A549 (cell line): Measurements from ENCODE around the gene PPP2R3A.

Experiments
- CHD2 ChIP-seq: fragments of 150-350 bp; IDR thresholded peaks from 2 replicates; pipeline ENCODE4 v1.6.1; 2014; ENCODE audit warnings: low read length; ENCODE audit not compliant: partially characterized antibody
- EP300 ChIP-seq, 2 experiments: fragments of >200 bp; sonication (Bioruptor Twin); formaldehyde crosslinking; IDR thresholded peaks; 2 replicates in 1 of 2; 3 replicates in 1 of 2; pipeline ENCODE4 v1.6.1; 2016 to 2017
- HDAC2 ChIP-seq: fragments of 200-600 bp; sonication (generic); IDR thresholded peaks from 2 replicates; pipeline ENCODE4 v1.6.1; 2016
- JUN ChIP-seq, 2 experiments: fragments of >200 bp; sonication (Bioruptor Twin); formaldehyde crosslinking; IDR thresholded peaks; 2 replicates in 1 of 2; 3 replicates in 1 of 2; pipeline ENCODE4 v1.6.1; 2016 to 2017
- KDM1A ChIP-seq: fragments of 200-600 bp; sonication (generic); IDR thresholded peaks from 2 replicates; pipeline ENCODE4 v1.6.1; 2016; ENCODE audit warnings: low read depth, mild to moderate bottlenecking
- MAZ ChIP-seq: fragments of 150-350 bp; IDR thresholded peaks from 2 replicates; pipeline ENCODE4 v1.6.1; 2014; ENCODE audit warnings: antibody characterized with exemption, low read depth, low read length, borderline replicate concordance
- POLR2A ChIP-seq: IDR thresholded peaks from 2 replicates; pipeline ENCODE4 v1.6.1; 2012; ENCODE audit warnings: mild to moderate bottlenecking, low read length
- POLR2AphosphoS2 ChIP-seq: conservative IDR thresholded peaks from 2 replicates; pipeline ENCODE4 v1.6.1; 2012; ENCODE audit warnings: low read length, improper control_type of control experiment, inconsistent platforms
- ZC3H11A ChIP-seq: fragments of 450-650 bp; IDR thresholded peaks from 2 replicates; pipeline ENCODE4 v1.6.1; 2014; ENCODE audit warnings: antibody characterized with exemption, mild to moderate bottlenecking
- TF ChIP-seq, protein P1 (sequence below): fragments of >200 bp; sonication (Bioruptor Twin); formaldehyde crosslinking; IDR thresholded peaks from 3 replicates; pipeline ENCODE4 v1.5.1; 2016
- TF ChIP-seq, protein P2 (sequence below): fragments of 250-450 bp; sonication (Bioruptor Pico); IDR thresholded peaks from 2 replicates; pipeline ENCODE4 v1.5.0; 2021; ENCODE audit warnings: mild to moderate bottlenecking, moderate library complexity, borderline replicate concordance
- TF ChIP-seq, protein P3 (sequence below): fragments of 200-600 bp; sonication (generic); IDR thresholded peaks from 2 replicates; pipeline ENCODE4 v1.6.1; 2016; ENCODE audit warnings: antibody characterized with exemption, mild to moderate bottlenecking, moderate library complexity
- TF ChIP-seq, protein P4 (sequence below): fragments of >200 bp; sonication (Bioruptor Twin); formaldehyde crosslinking; IDR thresholded peaks from 2 replicates; pipeline ENCODE4 v1.6.1; 2016

DNA sequence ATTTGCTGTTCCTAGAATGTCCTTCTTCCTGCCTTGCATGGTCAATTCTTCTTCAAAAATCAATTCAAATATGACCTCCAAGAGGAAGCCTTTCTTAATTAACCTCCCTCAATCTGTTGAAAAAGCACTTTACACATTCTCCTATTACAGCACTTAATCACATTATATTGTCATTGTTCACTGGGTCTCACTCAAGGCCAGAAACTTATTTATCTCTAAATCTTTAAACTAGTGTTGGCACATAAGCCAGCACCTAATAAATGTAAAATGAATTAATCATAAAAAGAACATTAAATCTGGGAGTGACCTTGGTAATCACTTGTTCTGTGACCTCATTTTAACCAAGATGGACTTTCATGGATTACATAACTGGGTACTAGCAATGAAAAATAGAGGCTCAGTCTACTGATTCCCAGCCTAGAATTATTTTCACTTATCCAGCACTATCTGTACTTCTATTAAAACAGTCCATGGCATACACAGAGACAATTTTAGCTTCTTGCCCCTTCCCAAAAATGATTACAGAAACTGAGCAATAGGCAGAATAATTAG is 208.5 kb downstream of the PPP2R3A start:
- TF ChIP-seq POLR2A: no peak
- TF ChIP-seq, protein P1, sequence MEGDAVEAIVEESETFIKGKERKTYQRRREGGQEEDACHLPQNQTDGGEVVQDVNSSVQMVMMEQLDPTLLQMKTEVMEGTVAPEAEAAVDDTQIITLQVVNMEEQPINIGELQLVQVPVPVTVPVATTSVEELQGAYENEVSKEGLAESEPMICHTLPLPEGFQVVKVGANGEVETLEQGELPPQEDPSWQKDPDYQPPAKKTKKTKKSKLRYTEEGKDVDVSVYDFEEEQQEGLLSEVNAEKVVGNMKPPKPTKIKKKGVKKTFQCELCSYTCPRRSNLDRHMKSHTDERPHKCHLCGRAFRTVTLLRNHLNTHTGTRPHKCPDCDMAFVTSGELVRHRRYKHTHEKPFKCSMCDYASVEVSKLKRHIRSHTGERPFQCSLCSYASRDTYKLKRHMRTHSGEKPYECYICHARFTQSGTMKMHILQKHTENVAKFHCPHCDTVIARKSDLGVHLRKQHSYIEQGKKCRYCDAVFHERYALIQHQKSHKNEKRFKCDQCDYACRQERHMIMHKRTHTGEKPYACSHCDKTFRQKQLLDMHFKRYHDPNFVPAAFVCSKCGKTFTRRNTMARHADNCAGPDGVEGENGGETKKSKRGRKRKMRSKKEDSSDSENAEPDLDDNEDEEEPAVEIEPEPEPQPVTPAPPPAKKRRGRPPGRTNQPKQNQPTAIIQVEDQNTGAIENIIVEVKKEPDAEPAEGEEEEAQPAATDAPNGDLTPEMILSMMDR: no peak
- TF ChIP-seq ZC3H11A: no peak
- TF ChIP-seq, protein P2, sequence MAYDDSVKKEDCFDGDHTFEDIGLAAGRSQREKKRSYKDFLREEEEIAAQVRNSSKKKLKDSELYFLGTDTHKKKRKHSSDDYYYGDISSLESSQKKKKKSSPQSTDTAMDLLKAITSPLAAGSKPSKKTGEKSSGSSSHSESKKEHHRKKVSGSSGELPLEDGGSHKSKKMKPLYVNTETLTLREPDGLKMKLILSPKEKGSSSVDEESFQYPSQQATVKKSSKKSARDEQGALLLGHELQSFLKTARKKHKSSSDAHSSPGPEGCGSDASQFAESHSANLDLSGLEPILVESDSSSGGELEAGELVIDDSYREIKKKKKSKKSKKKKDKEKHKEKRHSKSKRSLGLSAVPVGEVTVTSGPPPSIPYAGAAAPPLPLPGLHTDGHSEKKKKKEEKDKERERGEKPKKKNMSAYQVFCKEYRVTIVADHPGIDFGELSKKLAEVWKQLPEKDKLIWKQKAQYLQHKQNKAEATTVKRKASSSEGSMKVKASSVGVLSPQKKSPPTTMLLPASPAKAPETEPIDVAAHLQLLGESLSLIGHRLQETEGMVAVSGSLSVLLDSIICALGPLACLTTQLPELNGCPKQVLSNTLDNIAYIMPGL (CRISPR knock-in tag): no peak
- no peak for TF ChIP-seq JUN (IDR thresholded peaks at IDR 0.05)
- no peak for TF ChIP-seq EP300 (IDR thresholded peaks at IDR 0.05)
- TF ChIP-seq, protein P3, sequence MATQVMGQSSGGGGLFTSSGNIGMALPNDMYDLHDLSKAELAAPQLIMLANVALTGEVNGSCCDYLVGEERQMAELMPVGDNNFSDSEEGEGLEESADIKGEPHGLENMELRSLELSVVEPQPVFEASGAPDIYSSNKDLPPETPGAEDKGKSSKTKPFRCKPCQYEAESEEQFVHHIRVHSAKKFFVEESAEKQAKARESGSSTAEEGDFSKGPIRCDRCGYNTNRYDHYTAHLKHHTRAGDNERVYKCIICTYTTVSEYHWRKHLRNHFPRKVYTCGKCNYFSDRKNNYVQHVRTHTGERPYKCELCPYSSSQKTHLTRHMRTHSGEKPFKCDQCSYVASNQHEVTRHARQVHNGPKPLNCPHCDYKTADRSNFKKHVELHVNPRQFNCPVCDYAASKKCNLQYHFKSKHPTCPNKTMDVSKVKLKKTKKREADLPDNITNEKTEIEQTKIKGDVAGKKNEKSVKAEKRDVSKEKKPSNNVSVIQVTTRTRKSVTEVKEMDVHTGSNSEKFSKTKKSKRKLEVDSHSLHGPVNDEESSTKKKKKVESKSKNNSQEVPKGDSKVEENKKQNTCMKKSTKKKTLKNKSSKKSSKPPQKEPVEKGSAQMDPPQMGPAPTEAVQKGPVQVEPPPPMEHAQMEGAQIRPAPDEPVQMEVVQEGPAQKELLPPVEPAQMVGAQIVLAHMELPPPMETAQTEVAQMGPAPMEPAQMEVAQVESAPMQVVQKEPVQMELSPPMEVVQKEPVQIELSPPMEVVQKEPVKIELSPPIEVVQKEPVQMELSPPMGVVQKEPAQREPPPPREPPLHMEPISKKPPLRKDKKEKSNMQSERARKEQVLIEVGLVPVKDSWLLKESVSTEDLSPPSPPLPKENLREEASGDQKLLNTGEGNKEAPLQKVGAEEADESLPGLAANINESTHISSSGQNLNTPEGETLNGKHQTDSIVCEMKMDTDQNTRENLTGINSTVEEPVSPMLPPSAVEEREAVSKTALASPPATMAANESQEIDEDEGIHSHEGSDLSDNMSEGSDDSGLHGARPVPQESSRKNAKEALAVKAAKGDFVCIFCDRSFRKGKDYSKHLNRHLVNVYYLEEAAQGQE: no peak
- TF ChIP-seq, protein P4, sequence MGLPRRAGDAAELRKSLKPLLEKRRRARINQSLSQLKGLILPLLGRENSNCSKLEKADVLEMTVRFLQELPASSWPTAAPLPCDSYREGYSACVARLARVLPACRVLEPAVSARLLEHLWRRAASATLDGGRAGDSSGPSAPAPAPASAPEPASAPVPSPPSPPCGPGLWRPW: no peak
- TF ChIP-seq CHD2: no peak
- no peak for TF ChIP-seq HDAC2
- TF ChIP-seq MAZ: no peak
- no peak for TF ChIP-seq POLR2AphosphoS2
- no peak for TF ChIP-seq KDM1A
